Endothelial cell (in vitro differentiated cells): ENCODE measurements around the gene PPCS. TPM values are rescaled to one million over a fixed set of nuclear protein-coding genes. Genes with fewer than 3 reads are reported as not detected.
A peak's percentile ranks its signal among the peaks of the same experiment; 100 is the strongest.

Experiments
- DNase-seq: peaks from one replicate; pipeline ENCODE4 v3.0.0; 2021; ENCODE audit warnings: low spot score
- H3K27ac Mint-ChIP-seq: one replicate; pipeline ENCODE4 v1.8.0; 2021; ENCODE audit warnings: mixed read lengths, inconsistent platforms; ENCODE audit not compliant: unreplicated experiment
- H3K27me3 Mint-ChIP-seq: one replicate; pipeline ENCODE4 v1.8.0; 2021; ENCODE audit warnings: mild to moderate bottlenecking, moderate library complexity, mixed read lengths, inconsistent platforms; ENCODE audit not compliant: unreplicated experiment
- H3K36me3 Mint-ChIP-seq: one replicate; pipeline ENCODE4 v1.8.0; 2021; ENCODE audit warnings: mild to moderate bottlenecking, low read depth, mixed read lengths, inconsistent platforms; ENCODE audit not compliant: unreplicated experiment
- H3K4me1 Mint-ChIP-seq: one replicate; pipeline ENCODE4 v1.8.0; 2021; ENCODE audit warnings: mild to moderate bottlenecking, mixed read lengths, inconsistent platforms; ENCODE audit not compliant: unreplicated experiment
- H3K4me3 Mint-ChIP-seq: one replicate; pipeline ENCODE4 v1.8.0; 2021; ENCODE audit warnings: mild to moderate bottlenecking, mixed read lengths, inconsistent platforms; ENCODE audit not compliant: unreplicated experiment
- H3K9me3 Mint-ChIP-seq: one replicate; pipeline ENCODE4 v1.8.0; 2021; ENCODE audit warnings: mixed read lengths, inconsistent platforms; ENCODE audit not compliant: unreplicated experiment
- total RNA-seq: library from RNA; stranded (reverse); fragmentation: NEBNext Ultra II Directional; extraction: Animal tissue kit (Norgen Biotek cat#: 25700); gene quantifications from one replicate; pipeline ENCODE4 v1.2.1, GENCODE V29; 2021; ENCODE audit not compliant: unreplicated experiment
- TF ChIP-seq, protein P1 (sequence below): fragments of 200-600 bp; sonication (generic); IDR thresholded peaks from one replicate; pipeline ENCODE4 v1.5.0; 2021; ENCODE audit warnings: antibody characterized with exemption; ENCODE audit not compliant: unreplicated experiment

Gene PPCS
- total RNA-seq, 1 donor from 2014 or later, result 32.2 TPM

DNA sequence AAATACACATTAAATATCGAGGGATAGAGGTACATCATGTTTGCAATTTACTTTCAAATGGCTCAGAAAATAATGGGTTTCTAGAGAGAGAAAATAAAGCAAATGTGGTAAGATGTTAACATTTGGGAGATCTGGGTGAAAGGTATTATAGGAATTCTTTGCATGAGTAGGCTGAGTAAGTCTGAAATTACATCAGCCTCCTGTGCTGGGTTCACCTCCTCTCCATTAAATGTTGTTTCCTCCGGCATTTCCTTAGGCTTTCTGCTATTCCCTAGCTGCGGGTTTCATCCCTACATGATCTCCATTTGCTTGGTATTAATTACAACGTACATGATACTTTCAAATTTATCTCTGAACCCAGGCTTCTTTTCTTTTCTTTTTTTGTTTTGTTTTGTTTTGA is 32.1 kb upstream of the PPCS start:
- H3K9me3 Mint-ChIP-seq, result no peaks in the 10 kb centered on the region
- no peak for DNase-seq
- H3K4me1 Mint-ChIP-seq, result peaks cover 22% of the 10 kb centered on the region
- TF ChIP-seq, protein P1, sequence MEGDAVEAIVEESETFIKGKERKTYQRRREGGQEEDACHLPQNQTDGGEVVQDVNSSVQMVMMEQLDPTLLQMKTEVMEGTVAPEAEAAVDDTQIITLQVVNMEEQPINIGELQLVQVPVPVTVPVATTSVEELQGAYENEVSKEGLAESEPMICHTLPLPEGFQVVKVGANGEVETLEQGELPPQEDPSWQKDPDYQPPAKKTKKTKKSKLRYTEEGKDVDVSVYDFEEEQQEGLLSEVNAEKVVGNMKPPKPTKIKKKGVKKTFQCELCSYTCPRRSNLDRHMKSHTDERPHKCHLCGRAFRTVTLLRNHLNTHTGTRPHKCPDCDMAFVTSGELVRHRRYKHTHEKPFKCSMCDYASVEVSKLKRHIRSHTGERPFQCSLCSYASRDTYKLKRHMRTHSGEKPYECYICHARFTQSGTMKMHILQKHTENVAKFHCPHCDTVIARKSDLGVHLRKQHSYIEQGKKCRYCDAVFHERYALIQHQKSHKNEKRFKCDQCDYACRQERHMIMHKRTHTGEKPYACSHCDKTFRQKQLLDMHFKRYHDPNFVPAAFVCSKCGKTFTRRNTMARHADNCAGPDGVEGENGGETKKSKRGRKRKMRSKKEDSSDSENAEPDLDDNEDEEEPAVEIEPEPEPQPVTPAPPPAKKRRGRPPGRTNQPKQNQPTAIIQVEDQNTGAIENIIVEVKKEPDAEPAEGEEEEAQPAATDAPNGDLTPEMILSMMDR, result no peak
- no peak overlapping the region for H3K27ac Mint-ChIP-seq
- no peak overlapping the region for H3K4me3 Mint-ChIP-seq
- no peaks in the 10 kb centered on the region for H3K36me3 Mint-ChIP-seq
- no peaks in the 10 kb centered on the region for H3K27me3 Mint-ChIP-seq

DNA sequence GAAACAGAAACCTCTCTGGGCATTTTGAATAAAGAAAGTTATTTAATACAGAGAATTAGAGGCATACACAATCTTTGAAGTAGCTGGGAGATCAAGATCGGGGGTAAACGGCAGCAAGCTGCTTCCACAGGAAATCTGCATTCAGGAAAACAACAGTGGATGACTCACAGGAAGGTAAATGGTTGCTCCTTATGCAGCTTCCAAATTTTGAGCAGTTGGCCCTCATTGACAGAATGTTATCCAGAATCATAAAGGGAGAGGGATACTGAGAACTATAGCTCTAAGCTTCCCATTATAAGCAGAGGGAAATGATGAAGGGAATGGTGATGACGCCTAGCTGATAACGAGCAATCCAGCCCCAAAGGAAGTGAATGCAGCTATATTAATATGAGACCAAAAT is 29.1 kb upstream of the PPCS start:
- H3K36me3 Mint-ChIP-seq, result no peaks in the 10 kb centered on the region
- H3K4me1 Mint-ChIP-seq, result peaks cover 44% of the 10 kb centered on the region
- H3K4me3 Mint-ChIP-seq, result no peak overlapping the region
- TF ChIP-seq, protein P1, result no peak
- H3K27ac Mint-ChIP-seq, result peak overlapping the region; percentile 88
- DNase-seq, result no peak
- no peaks in the 10 kb centered on the region for H3K27me3 Mint-ChIP-seq
- H3K9me3 Mint-ChIP-seq, result no peaks in the 10 kb centered on the region

DNA sequence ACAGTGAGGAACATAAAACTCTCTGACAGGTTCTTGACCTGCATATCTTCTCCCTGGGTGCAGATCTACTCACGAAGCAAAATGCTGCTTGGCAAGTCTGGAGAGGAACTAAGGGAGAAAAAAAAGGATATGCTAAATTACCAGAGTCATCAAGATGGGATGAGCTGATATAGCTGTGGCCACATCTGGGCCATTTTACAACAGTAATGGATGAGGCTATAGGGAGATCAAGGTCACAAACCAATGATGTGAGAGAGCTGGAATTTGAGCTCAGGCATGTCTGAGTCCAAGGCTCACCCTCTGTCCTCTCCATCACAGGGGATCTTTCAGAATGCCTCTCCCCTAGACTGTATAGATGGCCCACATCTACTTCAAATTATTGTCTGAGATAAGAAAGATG is 26.7 kb upstream of the PPCS start:
- no peaks in the 10 kb centered on the region for H3K27me3 Mint-ChIP-seq
- H3K9me3 Mint-ChIP-seq, result no peaks in the 10 kb centered on the region
- H3K27ac Mint-ChIP-seq, result no peak overlapping the region
- H3K36me3 Mint-ChIP-seq, result no peaks in the 10 kb centered on the region
- DNase-seq, result no peak
- TF ChIP-seq, protein P1, result no peak
- H3K4me3 Mint-ChIP-seq, result no peak overlapping the region
- peaks cover 33% of the 10 kb centered on the region for H3K4me1 Mint-ChIP-seq

DNA sequence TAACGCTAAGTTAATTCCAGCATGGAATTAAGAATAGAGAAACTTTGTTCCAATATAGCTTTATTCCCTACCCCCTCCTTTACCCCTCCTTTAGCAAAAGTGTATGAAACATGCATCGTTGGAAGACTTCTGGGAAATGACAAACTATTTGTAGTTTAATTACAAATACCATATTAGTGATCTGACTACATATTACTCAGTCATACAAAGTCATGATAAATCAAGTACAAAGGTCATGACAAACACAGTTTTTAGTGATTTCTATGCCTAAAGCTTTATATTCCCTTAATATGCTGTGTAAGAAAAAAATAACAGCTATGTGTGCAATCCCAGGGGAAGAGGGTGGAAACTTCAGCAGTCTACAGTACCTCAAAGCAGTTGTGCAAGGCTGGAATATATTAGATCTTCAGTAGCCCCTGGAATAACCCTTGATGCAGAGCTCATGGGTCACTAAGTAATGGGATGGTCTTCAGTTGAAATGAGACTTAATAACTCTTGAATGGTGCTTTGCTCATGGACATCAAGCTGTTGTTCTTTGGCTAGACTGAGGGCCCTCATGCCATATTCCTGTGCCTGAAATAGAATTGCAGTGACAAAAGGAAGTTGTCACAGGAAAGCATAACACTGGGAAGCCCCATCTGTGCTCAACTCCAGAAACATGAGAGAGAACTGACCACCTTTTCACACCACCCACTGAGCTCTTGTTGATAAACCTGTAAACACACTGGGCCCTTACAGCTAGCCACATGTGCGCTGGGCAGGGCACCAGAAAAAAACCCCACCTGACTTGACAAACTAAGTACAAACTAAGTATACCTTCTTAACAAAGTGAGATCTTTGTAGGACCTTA is 25.8 kb upstream of the PPCS start:
- DNase-seq, result no peak
- H3K4me1 Mint-ChIP-seq, result peaks cover 30% of the 10 kb centered on the region
- no peak overlapping the region for H3K27ac Mint-ChIP-seq
- H3K36me3 Mint-ChIP-seq, result no peaks in the 10 kb centered on the region
- TF ChIP-seq, protein P1, result no peak
- no peak overlapping the region for H3K4me3 Mint-ChIP-seq
- H3K9me3 Mint-ChIP-seq, result no peaks in the 10 kb centered on the region
- H3K27me3 Mint-ChIP-seq, result no peaks in the 10 kb centered on the region

DNA sequence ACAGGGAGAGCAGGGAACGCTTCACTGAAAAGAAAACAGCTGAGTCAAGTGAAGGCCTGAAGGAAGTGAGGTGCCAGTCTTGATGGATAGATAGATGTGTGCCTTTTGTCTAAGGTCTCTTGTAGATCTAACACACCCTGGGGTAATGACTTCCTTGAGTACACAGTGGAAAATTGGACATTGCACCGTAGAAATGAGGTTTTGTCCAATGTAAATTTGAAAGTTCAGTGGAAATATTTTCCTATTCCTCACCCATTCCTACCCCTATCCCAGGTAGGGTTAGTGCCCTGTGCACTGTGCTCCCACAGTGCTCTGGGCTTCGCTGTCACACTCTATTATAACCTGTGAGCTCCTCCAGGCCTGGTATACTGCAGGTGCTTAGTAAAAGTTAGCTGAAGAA is 24.8 kb upstream of the PPCS start:
- Mint-ChIP-seq H3K36me3 (no peaks in the 10 kb centered on the region), H3K27ac (no peak overlapping the region), H3K27me3 (no peaks in the 10 kb centered on the region), H3K9me3 (no peaks in the 10 kb centered on the region), H3K4me3 (no peak overlapping the region), H3K4me1 (peaks cover 30% of the 10 kb centered on the region)
- TF ChIP-seq, protein P1, result no peak
- no peak for DNase-seq
